ENCODE results near the gene TK2. TPM values are rescaled to one million over a fixed set of nuclear protein-coding genes. Genes with fewer than 3 reads are reported as not detected.

Gene TK2
- total and polyA plus RNA-seq, 10 donors: 8.3 to 56.6 (median 31.8) TPM

- Histone ChIP-seq H3K9me3 (no peaks in the 10 kb centered on the region), H3K4me3 (no peak overlapping the region), H3K27ac (no peak overlapping the region), H3K4me1 (peaks cover 0 to 38% (median 16%) of the 10 kb centered on the region in 6 donors), H3K27me3 (replicated peaks in 1 of 7) (peaks cover 0 to 39% (median 19%) of the 10 kb centered on the region in 7 donors), H3K36me3 (peaks cover 0 to 7% (median 0%) of the 10 kb centered on the region in 6 donors)
- intact Hi-C loops (cut with DNase I; ENCODE audit: low total_unique reads): no loop called here
- no peak for DNase-seq
- TF ChIP-seq POLR2A (IDR thresholded peaks at IDR 0.05) (no peak), POLR2AphosphoS5 (IDR thresholded peaks at IDR 0.05) (no peak)
- TF ChIP-seq, protein P1, sequence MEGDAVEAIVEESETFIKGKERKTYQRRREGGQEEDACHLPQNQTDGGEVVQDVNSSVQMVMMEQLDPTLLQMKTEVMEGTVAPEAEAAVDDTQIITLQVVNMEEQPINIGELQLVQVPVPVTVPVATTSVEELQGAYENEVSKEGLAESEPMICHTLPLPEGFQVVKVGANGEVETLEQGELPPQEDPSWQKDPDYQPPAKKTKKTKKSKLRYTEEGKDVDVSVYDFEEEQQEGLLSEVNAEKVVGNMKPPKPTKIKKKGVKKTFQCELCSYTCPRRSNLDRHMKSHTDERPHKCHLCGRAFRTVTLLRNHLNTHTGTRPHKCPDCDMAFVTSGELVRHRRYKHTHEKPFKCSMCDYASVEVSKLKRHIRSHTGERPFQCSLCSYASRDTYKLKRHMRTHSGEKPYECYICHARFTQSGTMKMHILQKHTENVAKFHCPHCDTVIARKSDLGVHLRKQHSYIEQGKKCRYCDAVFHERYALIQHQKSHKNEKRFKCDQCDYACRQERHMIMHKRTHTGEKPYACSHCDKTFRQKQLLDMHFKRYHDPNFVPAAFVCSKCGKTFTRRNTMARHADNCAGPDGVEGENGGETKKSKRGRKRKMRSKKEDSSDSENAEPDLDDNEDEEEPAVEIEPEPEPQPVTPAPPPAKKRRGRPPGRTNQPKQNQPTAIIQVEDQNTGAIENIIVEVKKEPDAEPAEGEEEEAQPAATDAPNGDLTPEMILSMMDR (IDR thresholded peaks at IDR 0.05 in 8 of 11, conservative IDR thresholded peaks at IDR 0.05 in 3 of 11): no peak
- 91 to 96% (median 93%) methylated on average over 5 of the region's 5 CpGs for WGBS, 5 donors
Observed at GRCh38 chr16:66576296-66576695, 26.4 kb upstream of the TK2 start.

DNA sequence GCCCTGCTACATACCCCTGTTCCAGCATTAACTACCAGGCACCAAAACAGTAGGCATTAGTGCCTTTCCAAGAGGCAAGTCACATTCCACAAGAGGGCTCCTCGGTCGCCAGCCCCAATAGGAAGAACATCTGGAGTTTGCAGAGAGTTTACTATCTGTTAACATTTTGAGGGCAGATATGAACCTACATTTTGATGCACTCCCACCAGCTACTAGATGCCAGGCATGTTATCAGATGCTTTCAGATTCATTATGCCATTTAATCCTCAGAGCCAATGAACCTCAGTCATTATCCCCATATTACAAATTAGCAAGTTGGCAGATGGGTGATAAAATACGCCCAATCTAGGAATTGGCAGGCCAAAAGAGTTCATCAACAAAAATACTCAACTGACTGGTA lies 25.1 kb upstream of the TK2 start:
- Histone ChIP-seq H3K9me3 (no peaks in the 10 kb centered on the region), H3K27ac (no peak overlapping the region), H3K27me3 (replicated peaks in 1 of 7) (peaks cover 0 to 37% (median 19%) of the 10 kb centered on the region in 7 donors), H3K36me3 (peaks cover 0 to 20% (median 0%) of the 10 kb centered on the region in 6 donors), H3K4me3 (no peak overlapping the region), H3K4me1 (peaks cover 0 to 43% (median 16%) of the 10 kb centered on the region in 6 donors)
- intact Hi-C loops (cut with DNase I; ENCODE audit: low total_unique reads): no loop called here
- no peak for DNase-seq
- TF ChIP-seq POLR2AphosphoS5 (IDR thresholded peaks at IDR 0.05) (no peak), POLR2A (IDR thresholded peaks at IDR 0.05) (no peak)
- TF ChIP-seq, protein P1 (IDR thresholded peaks at IDR 0.05 in 8 of 11, conservative IDR thresholded peaks at IDR 0.05 in 3 of 11): no peak
- WGBS, 5 donors: 97 to 100% (median 99%) methylated on average over 3 of the region's 3 CpGs

- TF ChIP-seq, protein P1 (IDR thresholded peaks at IDR 0.05 in 8 of 11, conservative IDR thresholded peaks at IDR 0.05 in 3 of 11): no peak
- TF ChIP-seq POLR2A (IDR thresholded peaks at IDR 0.05): no peak
- no peak for TF ChIP-seq POLR2AphosphoS5 (IDR thresholded peaks at IDR 0.05)
- Histone ChIP-seq H3K27ac (no peak overlapping the region), H3K9me3 (no peaks in the 10 kb centered on the region), H3K4me3 (no peak overlapping the region), H3K27me3 (replicated peaks in 1 of 7) (peaks cover 0 to 32% (median 17%) of the 10 kb centered on the region in 7 donors), H3K36me3 (peaks cover 0 to 20% (median 0%) of the 10 kb centered on the region in 6 donors), H3K4me1 (peaks cover 0 to 47% (median 15%) of the 10 kb centered on the region in 6 donors)
- intact Hi-C loops (cut with DNase I; ENCODE audit: low total_unique reads): no loop called here
- DNase-seq: no peak
- WGBS, 5 donors: 90 to 98% (median 90%) methylated on average over 3 of the region's 3 CpGs
Observed at GRCh38 chr16:66574531-66574930, 24.6 kb upstream of the TK2 start.

- no peaks in the 10 kb centered on the region for H3K9me3 ChIP-seq
- peaks cover 0 to 27% (median 12%) of the 10 kb centered on the region in 7 donors for H3K27me3 ChIP-seq (replicated peaks in 1 of 7)
- intact Hi-C loops (cut with DNase I; ENCODE audit: low total_unique reads): no loop called here
- TF ChIP-seq POLR2AphosphoS5 (IDR thresholded peaks at IDR 0.05) (no peak), POLR2A (IDR thresholded peaks at IDR 0.05) (no peak)
- TF ChIP-seq, protein P1 (IDR thresholded peaks at IDR 0.05 in 8 of 11, conservative IDR thresholded peaks at IDR 0.05 in 3 of 11): no peak
- no peak overlapping the region for H3K27ac ChIP-seq
- 68 to 88% (median 79%) methylated on average over 1 of the region's 1 CpG for WGBS, 5 donors
- H3K36me3 ChIP-seq: peaks cover 0 to 20% (median 0%) of the 10 kb centered on the region in 6 donors
- H3K4me1 ChIP-seq: peaks cover 0 to 47% (median 11%) of the 10 kb centered on the region in 6 donors
- DNase-seq: no peak
- no peak overlapping the region for H3K4me3 ChIP-seq
Observed at GRCh38 chr16:66574081-66574480, 24.2 kb upstream of the TK2 start.
